Measurements from ENCODE around the gene DYRK1A.

Gene DYRK1A

GRCh38 chr21:37416914-37417313, 50.3 kb downstream of the DYRK1A start:
- DNase-seq (ENCODE audit: low read depth, low spot score), result no peak

- no peak for DNase-seq (ENCODE audit: low read depth, low spot score)
These were observed 52.8 kb downstream of the DYRK1A start for GRCh38 chr21:37419228-37419906.

- DNase-seq (ENCODE audit: low read depth, low spot score), result no peak
These were observed 54.7 kb downstream of the DYRK1A start for GRCh38 chr21:37421306-37421705.

GRCh38 chr21:37422382-37422781, 55.8 kb downstream of the DYRK1A start:
- DNase-seq (ENCODE audit: low read depth, low spot score), result no peak

- DNase-seq (ENCODE audit: low read depth, low spot score), result no peak
These were observed 56.5 kb downstream of the DYRK1A start for GRCh38 chr21:37423103-37423502.

- no peak for DNase-seq (ENCODE audit: low read depth, low spot score)
These were observed 57.8 kb downstream of the DYRK1A start for GRCh38 chr21:37424396-37424795.

GRCh38 chr21:37425001-37425400, 58.4 kb downstream of the DYRK1A start:
- DNase-seq (ENCODE audit: low read depth, low spot score), result no peak

GRCh38 chr21:37425684-37426083, 59.1 kb downstream of the DYRK1A start:
- DNase-seq (ENCODE audit: low read depth, low spot score), result no peak

- no peak for DNase-seq (ENCODE audit: low read depth, low spot score)
These were observed 60.6 kb downstream of the DYRK1A start for GRCh38 chr21:37427221-37427620.

- no peak for DNase-seq (ENCODE audit: low read depth, low spot score)
These were observed 62.8 kb downstream of the DYRK1A start for GRCh38 chr21:37429356-37429755.

GRCh38 chr21:37430184-37430821, 63.7 kb downstream of the DYRK1A start:
- DNase-seq (ENCODE audit: low read depth, low spot score), result no peak

GRCh38 chr21:37431243-37431642, 64.7 kb downstream of the DYRK1A start:
- DNase-seq (ENCODE audit: low read depth, low spot score), result no peak

- no peak for DNase-seq (ENCODE audit: low read depth, low spot score)
These were observed 66.3 kb downstream of the DYRK1A start for GRCh38 chr21:37432710-37433455.

- no peak for DNase-seq (ENCODE audit: low read depth, low spot score)
These were observed 66.9 kb downstream of the DYRK1A start for GRCh38 chr21:37433456-37433840.

GRCh38 chr21:37435120-37435519, 68.5 kb downstream of the DYRK1A start:
- peak; percentile 22 for DNase-seq (ENCODE audit: low read depth, low spot score)

GRCh38 chr21:37435711-37436110, 69.1 kb downstream of the DYRK1A start:
- DNase-seq (ENCODE audit: low read depth, low spot score), result no peak

- DNase-seq (ENCODE audit: low read depth, low spot score), result no peak
These were observed 69.6 kb downstream of the DYRK1A start for GRCh38 chr21:37436174-37436573.

- no peak for DNase-seq (ENCODE audit: low read depth, low spot score)
These were observed 71.0 kb downstream of the DYRK1A start for GRCh38 chr21:37437376-37438080.

GRCh38 chr21:37443683-37444082, 77.1 kb downstream of the DYRK1A start:
- no peak for DNase-seq (ENCODE audit: low read depth, low spot score)

GRCh38 chr21:37445228-37445627, 78.7 kb downstream of the DYRK1A start:
- DNase-seq (ENCODE audit: low read depth, low spot score), result no peak

GRCh38 chr21:37446552-37446951, 80.0 kb downstream of the DYRK1A start:
- no peak for DNase-seq (ENCODE audit: low read depth, low spot score)

GRCh38 chr21:37447288-37447936, 80.8 kb downstream of the DYRK1A start:
- DNase-seq (ENCODE audit: low read depth, low spot score), result no peak

Measured in brain pericyte (primary cell).